SHP77 (cell line): ENCODE results near the gene ACSF2.
A peak's percentile ranks its signal among the peaks of the same experiment; 100 is the strongest.

Experiments used
- DNase-seq, 2 experiments: peaks; one replicate each; lab custom pipeline; 2025; lab: John Stamatoyannopoulos, UW

ACSF2 gene

GRCh38 chr17:50440172-50440837 lies 14.3 kb downstream of the ACSF2 start:
- no peak for DNase-seq

- DNase-seq = no peak
Measured at GRCh38 chr17:50440838-50441829, 15.1 kb downstream of the ACSF2 start.

GRCh38 chr17:50443505-50443974 lies 17.5 kb downstream of the ACSF2 start:
- DNase-seq = no peak

GRCh38 chr17:50444841-50445715 lies 19.1 kb downstream of the ACSF2 start:
- no peak for DNase-seq

- no peak for DNase-seq
Measured at GRCh38 chr17:50445730-50446325, 19.8 kb downstream of the ACSF2 start.

- peak; percentile 33 to 40 for DNase-seq
Measured at GRCh38 chr17:50447870-50448595, 22.0 kb downstream of the ACSF2 start.

- no peak for DNase-seq
Measured at GRCh38 chr17:50448643-50449042, 22.6 kb downstream of the ACSF2 start.

GRCh38 chr17:50451943-50452629 lies 26.1 kb downstream of the ACSF2 start:
- no peak for DNase-seq

- DNase-seq = no peak
Measured at GRCh38 chr17:50452630-50453300, 26.7 kb downstream of the ACSF2 start.

- no peak for DNase-seq
Measured at GRCh38 chr17:50453901-50454300, 27.9 kb downstream of the ACSF2 start.

GRCh38 chr17:50457621-50458020 lies 31.6 kb downstream of the ACSF2 start:
- no peak for DNase-seq

- no peak for DNase-seq
Measured at GRCh38 chr17:50458270-50458669, 32.3 kb downstream of the ACSF2 start.

- DNase-seq = peak in 1 of 2 experiments; percentile 50
Measured at GRCh38 chr17:50458701-50459676, 33.0 kb downstream of the ACSF2 start.

GRCh38 chr17:50459756-50460155 lies 33.7 kb downstream of the ACSF2 start:
- no peak for DNase-seq

- DNase-seq = no peak
Measured at GRCh38 chr17:50460831-50461526, 35.0 kb downstream of the ACSF2 start.

GRCh38 chr17:50461550-50462132 lies 35.6 kb downstream of the ACSF2 start:
- DNase-seq = no peak

- peak; percentile 33 to 41 for DNase-seq
Measured at GRCh38 chr17:50462446-50462845, 36.4 kb downstream of the ACSF2 start.
